IMR-90 (cell line): Measurements from ENCODE around the gene ZDHHC19. TPM values are rescaled to one million over a fixed set of nuclear protein-coding genes. Genes with fewer than 3 reads are reported as not detected.

Source experiments
- ATAC-seq: fragments of 200-7000 bp; cut with Tn5 transposase; 2 replicates; pipeline ENCODE4 v1.9.1; 2020; ENCODE audit warnings: low read depth, mild to moderate bottlenecking, moderate library complexity
- BruUV-seq: library from RNA; stranded (reverse); fragments of 400-500 nt; replicated peaks from 2 replicates; lab custom pipeline; 2021; lab: Mats Ljungman, UMichigan
- CTCF ChIA-PET: fragments of 300-600 bp; formaldehyde crosslinking; extraction: SDS; loops from one replicate; lab custom pipeline; 2021; ENCODE audit warnings: antibody characterized with exemption; lab: Yijun Ruan, JAX
- POLR2A ChIA-PET: fragments of 300-600 bp; sonication (Branson Sonifier 250); formaldehyde crosslinking; loops from one replicate; lab custom pipeline; 2022; ENCODE audit warnings: antibody characterized with exemption; ENCODE audit not compliant: unreplicated experiment; lab: Charles Lee
- DNase-seq: peaks from one replicate; pipeline ENCODE4 v3.0.0; 2013
- H2AFZ ChIP-seq: replicated peaks from 2 replicates; pipeline ENCODE3; 2013; ENCODE audit warnings: low read length, mild to moderate bottlenecking; ENCODE audit not compliant: poor library complexity
- H2AK5ac ChIP-seq: 2 replicates; pipeline ENCODE4 v1.6.1; 2013; ENCODE audit warnings: low read depth, low read length, inconsistent platforms
- H2AK9ac ChIP-seq: replicated peaks from 2 replicates; pipeline ENCODE3; 2013; ENCODE audit warnings: mild to moderate bottlenecking, low read depth, low read length, moderate library complexity; ENCODE audit not compliant: poor library complexity
- H2BK120ac ChIP-seq: 2 replicates; pipeline ENCODE4 v1.6.1; 2013; ENCODE audit warnings: low read depth, low read length, inconsistent platforms
- H2BK15ac ChIP-seq: 3 replicates; pipeline ENCODE4 v1.6.1; 2013; ENCODE audit warnings: low read depth, low read length, inconsistent platforms
- H2BK20ac ChIP-seq: 2 replicates; pipeline ENCODE4 v1.6.1; 2013; ENCODE audit warnings: low read depth, mild to moderate bottlenecking, inconsistent platforms, low read length, moderate library complexity
- H2BK5ac ChIP-seq: 2 replicates; pipeline ENCODE4 v1.6.1; 2013; ENCODE audit warnings: mild to moderate bottlenecking, low read depth, low read length, inconsistent platforms; ENCODE audit not compliant: poor library complexity, severe bottlenecking
- H3K14ac ChIP-seq: replicated peaks from 2 replicates; pipeline ENCODE4 v1.6.1; 2013; ENCODE audit warnings: low read depth, low read length, inconsistent platforms
- H3K18ac ChIP-seq: 2 replicates; pipeline ENCODE4 v1.6.1; 2013; ENCODE audit warnings: low read depth, low read length, control low read depth
- H3K23ac ChIP-seq: 2 replicates; pipeline ENCODE4 v1.6.1; 2013; ENCODE audit warnings: low read depth, low read length, inconsistent platforms
- H3K27ac ChIP-seq: 2 replicates; pipeline ENCODE4 v1.5.1; 2013; ENCODE audit warnings: mild to moderate bottlenecking, control low read depth, low read length; ENCODE audit not compliant: insufficient read depth
- H3K27me3 ChIP-seq: 2 replicates; pipeline ENCODE4 v1.6.1; 2013; ENCODE audit warnings: low read length; ENCODE audit not compliant: control insufficient read depth, insufficient read depth
- H3K36me3 ChIP-seq: 2 replicates; pipeline ENCODE4 v1.6.1; 2013; ENCODE audit warnings: low read length, mixed read lengths; ENCODE audit not compliant: control insufficient read depth, insufficient read depth
- H3K4ac ChIP-seq: 2 replicates; pipeline ENCODE4 v1.6.1; 2013; ENCODE audit warnings: low read depth, low read length, inconsistent platforms
- H3K4me1 ChIP-seq: 2 replicates; pipeline ENCODE4 v1.6.1; 2013; ENCODE audit warnings: low read length, mixed read lengths; ENCODE audit not compliant: control insufficient read depth, insufficient read depth
- H3K4me2 ChIP-seq: 2 replicates; pipeline ENCODE4 v1.6.1; 2013; ENCODE audit warnings: low read depth, mild to moderate bottlenecking, control low read depth, low read length, moderate library complexity
- H3K4me3 ChIP-seq: 2 replicates; pipeline ENCODE4 v1.5.1; 2013; ENCODE audit warnings: low read depth, mild to moderate bottlenecking, control low read depth, low read length, moderate library complexity; ENCODE audit not compliant: insufficient read depth
- H3K56ac ChIP-seq: 2 replicates; pipeline ENCODE4 v1.6.1; 2013; ENCODE audit warnings: low read length, inconsistent platforms; ENCODE audit not compliant: insufficient read depth; ENCODE audit errors: extremely low read depth
- H3K79me1 ChIP-seq, 2 experiments: 2 replicates each; pipeline ENCODE4 v1.6.1; 2013; ENCODE audit warnings: low read length in 2 of 2, inconsistent platforms in 1 of 2, low read depth in 1 of 2
- H3K9ac ChIP-seq: 2 replicates; pipeline ENCODE4 v1.6.1; 2013; ENCODE audit warnings: low read depth, low read length, control low read depth
- H3K9me1 ChIP-seq: 2 replicates; pipeline ENCODE4 v1.6.1; 2013; ENCODE audit warnings: low read length, inconsistent platforms; ENCODE audit not compliant: insufficient read depth
- H3K9me3 ChIP-seq: 2 replicates; pipeline ENCODE4 v1.6.1; 2013; ENCODE audit warnings: low read length; ENCODE audit not compliant: control insufficient read depth, insufficient read depth
- H4K20me1 ChIP-seq: 2 replicates; pipeline ENCODE4 v1.6.1; 2013; ENCODE audit warnings: low read length, inconsistent platforms; ENCODE audit not compliant: insufficient read depth
- H4K5ac ChIP-seq: 2 replicates; pipeline ENCODE4 v1.6.1; 2013; ENCODE audit warnings: mild to moderate bottlenecking, low read depth, low read length, control low read depth
- H4K8ac ChIP-seq, 2 experiments: 2 replicates each; pipeline ENCODE4 v1.6.1; 2013; ENCODE audit warnings: low read depth in 2 of 2, low read length in 2 of 2, control low read depth in 1 of 2, inconsistent platforms in 1 of 2
- H4K91ac ChIP-seq: 2 replicates; pipeline ENCODE4 v1.6.1; 2013; ENCODE audit warnings: low read depth, low read length, inconsistent platforms; ENCODE audit not compliant: insufficient read depth
- BHLHE40 ChIP-seq: fragments of 150-350 bp; IDR thresholded peaks from 2 replicates; pipeline ENCODE4 v1.6.1; 2016; ENCODE audit warnings: mild to moderate bottlenecking, low read depth, low read length
- CEBPB ChIP-seq: IDR thresholded peaks from 2 replicates; pipeline ENCODE4 v1.6.1; 2012; ENCODE audit warnings: low read depth, low read length, improper control_type of control experiment
- CHD1 ChIP-seq: IDR thresholded peaks from 2 replicates; pipeline ENCODE4 v1.6.1; 2012; ENCODE audit warnings: low read depth, low read length, improper control_type of control experiment
- FOS ChIP-seq: fragments of 150-350 bp; IDR thresholded peaks from 2 replicates; pipeline ENCODE4 v1.6.1; 2016; ENCODE audit warnings: low read depth, low read length
- MXI1 ChIP-seq: IDR thresholded peaks from 2 replicates; pipeline ENCODE4 v1.6.1; 2012; ENCODE audit warnings: low read depth, mild to moderate bottlenecking, low read length, moderate library complexity, borderline replicate concordance
- NFE2L2 ChIP-seq: fragments of 150-350 bp; IDR thresholded peaks from 2 replicates; pipeline ENCODE4 v1.6.1; 2016; ENCODE audit warnings: low read depth, mild to moderate bottlenecking, low read length
- POLR2A ChIP-seq: IDR thresholded peaks from 2 replicates; pipeline ENCODE4 v1.6.1; 2012; ENCODE audit warnings: mild to moderate bottlenecking, low read depth, low read length
- RCOR1 ChIP-seq: IDR thresholded peaks from 2 replicates; pipeline ENCODE4 v1.6.1; 2012; ENCODE audit warnings: mild to moderate bottlenecking, low read length, improper control_type of control experiment; ENCODE audit not compliant: insufficient replicate concordance
- RFX5 ChIP-seq: IDR thresholded peaks from 2 replicates; pipeline ENCODE4 v1.8.0; 2012; ENCODE audit warnings: low read depth, mild to moderate bottlenecking, low read length, moderate library complexity
- WGBS, 2 experiments: methylation state at CpG; one replicate each; pipeline versions ENCODE4 v1.1.5 to v1.1.7; 2013; ENCODE audit warnings: missing lambda C conversion rate in 2 of 2; ENCODE audit not compliant: insufficient read length in 1 of 2; ENCODE audit errors: extremely low coverage in 2 of 2; 5-methylcytosine and 5-hydroxymethylcytosine counted together
- dilution Hi-C: fragments of 300-500 bp; cut with HindIII; formaldehyde crosslinking; loops from one replicate; pipeline ENCODE4 v1.14.3; 2018; ENCODE audit warnings: low sequenced_read_pairs; ENCODE audit not compliant: unreplicated experiment
- in situ Hi-C: fragments of 300-500 bp; cut with MboI; formaldehyde crosslinking; loops from 3 replicates; pipeline ENCODE4 v1.14.3; 2019; ENCODE audit warnings: low sequenced_read_pairs, inconsistent platforms, mixed read lengths
- intact Hi-C: fragments of 100-400 bp; cut with micrococcal nuclease; formaldehyde crosslinking; loops from 2 replicates; pipeline ENCODE4 v1.10.0; 2022
- polyA plus RNA-seq, 3 experiments: library from polyadenylated mRNA; depleted of rRNA; stranded (reverse); fragments of >200 nt; gene quantifications; 2 replicates each; pipeline ENCODE4 v1.2.3, GENCODE V29; 2012; ENCODE audit warnings: low replicate concordance in 1 of 3
- total RNA-seq: library from RNA; depleted of rRNA; stranded (reverse); fragments of >200 nt; gene quantifications from 2 replicates; pipeline ENCODE4 v1.2.3, GENCODE V29; 2012
- TF ChIP-seq, protein P1 (sequence below): conservative IDR thresholded peaks from 2 replicates; pipeline ENCODE4 v1.5.1; 2012; ENCODE audit warnings: mild to moderate bottlenecking, low read depth, low read length, improper control_type of control experiment
- TF ChIP-seq, protein P2 (sequence below): fragments of 150-350 bp; IDR thresholded peaks from 2 replicates; pipeline ENCODE4 v1.6.1; 2017; ENCODE audit warnings: mild to moderate bottlenecking, antibody characterized with exemption, low read length, low read depth

Gene ZDHHC19
- total and polyA plus RNA-seq, 2 of the 4 experiments (the other 2 are of a cell fraction) = 0.09 TPM; not detected in 1

DNA sequence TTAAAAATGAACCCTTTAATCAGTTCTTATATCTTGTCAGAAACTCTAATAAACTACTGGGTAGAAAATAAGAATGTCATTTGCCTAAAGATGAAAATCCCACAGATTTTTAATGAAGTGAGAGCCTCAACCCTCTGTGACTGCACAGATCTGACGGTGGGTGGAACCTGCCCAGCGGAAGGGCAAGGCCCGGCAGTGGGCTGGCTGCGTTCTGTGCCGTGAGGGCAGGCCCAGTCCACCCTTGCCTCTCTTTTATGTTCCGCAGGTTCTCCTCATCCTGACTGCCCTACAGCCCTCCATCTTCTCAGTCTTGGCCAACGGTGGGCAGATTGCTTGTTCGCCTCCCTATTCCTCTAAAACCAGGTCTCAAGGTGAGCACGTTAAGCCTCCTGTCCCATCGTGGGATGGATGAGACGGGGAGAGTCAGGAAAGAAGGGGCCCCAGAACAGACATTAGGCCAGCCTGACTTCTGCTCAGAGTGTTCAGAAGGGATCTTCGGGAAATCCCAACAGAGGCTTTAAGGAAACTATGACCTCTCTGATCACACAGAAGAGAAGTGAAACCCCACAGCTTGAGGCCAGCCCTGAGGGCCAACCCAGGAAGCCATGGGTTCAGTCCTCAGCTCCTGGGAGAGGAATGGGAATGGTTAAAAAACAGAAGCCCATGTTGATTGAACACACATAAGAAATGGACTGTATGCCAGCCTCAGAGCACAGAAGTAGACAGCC, 21.1 kb upstream of the ZDHHC19 start (continued):
- TF ChIP-seq RCOR1 = no peak

DNA sequence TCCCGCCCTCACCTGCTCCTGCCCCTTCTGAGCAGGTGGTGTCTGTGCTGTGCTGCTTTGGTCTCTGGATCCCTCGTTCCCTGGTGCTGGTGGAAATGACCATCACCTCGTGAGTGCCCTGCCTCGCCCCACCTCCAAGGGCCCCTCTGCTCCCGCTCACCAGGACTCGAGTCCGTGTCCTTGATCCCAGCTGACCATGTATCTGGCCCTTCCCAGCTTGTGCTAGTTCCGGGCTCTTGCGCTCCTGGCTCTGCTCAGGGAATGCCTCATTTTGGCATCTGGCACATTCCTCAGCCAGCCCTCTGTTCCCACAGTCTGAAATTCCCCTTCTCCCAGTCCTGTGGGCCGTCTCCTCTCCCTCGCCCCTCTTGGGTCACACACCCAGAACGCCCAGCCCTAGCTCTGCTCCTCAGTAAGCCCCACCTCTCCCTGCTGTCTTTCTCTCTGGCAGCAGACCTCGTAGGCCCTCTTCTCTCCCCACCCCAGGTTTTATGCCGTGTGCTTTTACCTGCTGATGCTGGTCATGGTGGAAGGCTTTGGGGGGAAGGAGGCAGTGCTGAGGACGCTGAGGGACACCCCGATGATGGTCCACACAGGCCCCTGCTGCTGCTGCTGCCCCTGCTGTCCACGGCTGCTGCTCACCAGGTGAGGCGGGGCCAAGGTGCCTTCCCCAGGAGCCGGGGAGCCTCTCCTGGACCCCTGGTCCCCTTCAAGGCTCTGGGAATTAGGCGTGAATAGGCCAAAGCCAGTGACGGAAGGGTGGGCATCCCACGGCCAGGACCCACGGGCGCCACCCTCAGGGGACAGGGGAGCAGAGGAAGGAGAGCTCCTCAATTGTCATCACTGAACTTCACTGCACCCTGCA, 16.7 kb upstream of the ZDHHC19 start:
- no peaks in the 10 kb centered on the region for H3K36me3 ChIP-seq
- H4K91ac ChIP-seq = no peak overlapping the region
- H2AK5ac ChIP-seq = no peak overlapping the region
- H3K79me1 ChIP-seq = no peaks in the 10 kb centered on the region
- dilution Hi-C loops (no loop called here), intact Hi-C loops (no loop called here), in situ Hi-C loops (no loop called here)
- ATAC-seq (peak; percentile 60), DNase-seq (no peak)
- no peak overlapping the region for H2BK5ac ChIP-seq
- H4K20me1 ChIP-seq = no peaks in the 10 kb centered on the region
- H3K4ac ChIP-seq = no peak overlapping the region
- no peak overlapping the region for H3K4me2 ChIP-seq
- H2BK120ac ChIP-seq = no peak overlapping the region
- peak overlapping the region; percentile 39 for H2AK9ac ChIP-seq
- H3K4me3 ChIP-seq = no peak overlapping the region
- H3K27ac ChIP-seq = no peak overlapping the region
- no peaks in the 10 kb centered on the region for H3K4me1 ChIP-seq
- H3K56ac ChIP-seq = no peak overlapping the region
- H4K8ac ChIP-seq = no peak overlapping the region
- no peaks in the 10 kb centered on the region for H3K9me3 ChIP-seq
- no peak overlapping the region for H2BK20ac ChIP-seq
- H3K9ac ChIP-seq = no peak overlapping the region
- H2BK15ac ChIP-seq = no peak overlapping the region
- peak overlapping the region; percentile 48 for H2AFZ ChIP-seq
- ChIA-PET CTCF (no interaction called here), POLR2A (no interaction called here)
- H3K23ac ChIP-seq = no peak overlapping the region
- H3K27me3 ChIP-seq = no peaks in the 10 kb centered on the region
- no peak overlapping the region for H3K14ac ChIP-seq
- H3K9me1 ChIP-seq = no peaks in the 10 kb centered on the region
- no TSS peak for BruUV-seq
- H4K5ac ChIP-seq = no peak overlapping the region
- H3K18ac ChIP-seq = no peak overlapping the region
- WGBS, 2 experiments = 67% methylated on average over 16 of the region's 24 CpGs; no CpG with 5 or more reads in 1 of the 2 experiments
- TF ChIP-seq, protein P1, sequence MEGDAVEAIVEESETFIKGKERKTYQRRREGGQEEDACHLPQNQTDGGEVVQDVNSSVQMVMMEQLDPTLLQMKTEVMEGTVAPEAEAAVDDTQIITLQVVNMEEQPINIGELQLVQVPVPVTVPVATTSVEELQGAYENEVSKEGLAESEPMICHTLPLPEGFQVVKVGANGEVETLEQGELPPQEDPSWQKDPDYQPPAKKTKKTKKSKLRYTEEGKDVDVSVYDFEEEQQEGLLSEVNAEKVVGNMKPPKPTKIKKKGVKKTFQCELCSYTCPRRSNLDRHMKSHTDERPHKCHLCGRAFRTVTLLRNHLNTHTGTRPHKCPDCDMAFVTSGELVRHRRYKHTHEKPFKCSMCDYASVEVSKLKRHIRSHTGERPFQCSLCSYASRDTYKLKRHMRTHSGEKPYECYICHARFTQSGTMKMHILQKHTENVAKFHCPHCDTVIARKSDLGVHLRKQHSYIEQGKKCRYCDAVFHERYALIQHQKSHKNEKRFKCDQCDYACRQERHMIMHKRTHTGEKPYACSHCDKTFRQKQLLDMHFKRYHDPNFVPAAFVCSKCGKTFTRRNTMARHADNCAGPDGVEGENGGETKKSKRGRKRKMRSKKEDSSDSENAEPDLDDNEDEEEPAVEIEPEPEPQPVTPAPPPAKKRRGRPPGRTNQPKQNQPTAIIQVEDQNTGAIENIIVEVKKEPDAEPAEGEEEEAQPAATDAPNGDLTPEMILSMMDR = no peak
- TF ChIP-seq, protein P2, sequence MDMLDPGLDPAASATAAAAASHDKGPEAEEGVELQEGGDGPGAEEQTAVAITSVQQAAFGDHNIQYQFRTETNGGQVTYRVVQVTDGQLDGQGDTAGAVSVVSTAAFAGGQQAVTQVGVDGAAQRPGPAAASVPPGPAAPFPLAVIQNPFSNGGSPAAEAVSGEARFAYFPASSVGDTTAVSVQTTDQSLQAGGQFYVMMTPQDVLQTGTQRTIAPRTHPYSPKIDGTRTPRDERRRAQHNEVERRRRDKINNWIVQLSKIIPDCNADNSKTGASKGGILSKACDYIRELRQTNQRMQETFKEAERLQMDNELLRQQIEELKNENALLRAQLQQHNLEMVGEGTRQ = no peak
- no peak for TF ChIP-seq POLR2A
- TF ChIP-seq RCOR1 = no peak
- no peak for TF ChIP-seq NFE2L2
- TF ChIP-seq RFX5 = no peak
- TF ChIP-seq MXI1 = no peak
- TF ChIP-seq CHD1 = no peak
- TF ChIP-seq FOS = no peak
- no peak for TF ChIP-seq BHLHE40
- no peak for TF ChIP-seq CEBPB
